K562 (cell line): ENCODE data around the gene HOXD13. TPM values are rescaled to one million over a fixed set of nuclear protein-coding genes. Genes with fewer than 3 reads are reported as not detected.

Experiments used
- ATAC-seq: fragments of 200-7000 bp; cut with Tn5 transposase; 3 replicates; pipeline ENCODE4 v1.9.1; 2020; ENCODE audit warnings: moderate library complexity
- BruUV-seq: library from RNA; stranded (reverse); fragments of 400-500 nt; replicated peaks from 2 replicates; lab custom pipeline; 2021; lab: Mats Ljungman, UMichigan
- CTCF ChIA-PET: fragments of 300-600 bp; formaldehyde crosslinking; extraction: SDS; loops from one replicate; lab custom pipeline; 2021; ENCODE audit warnings: low intra/inter-chr PET ratio; lab: Yijun Ruan, JAX
- POLR2A ChIA-PET: fragments of 300-600, 350-650 bp; sonication (Branson Sonifier 250); formaldehyde crosslinking; extraction: SDS; loops from one replicate; lab custom pipeline; 2021; ENCODE audit warnings: antibody characterized with exemption, inconsistent platforms; lab: Yijun Ruan, JAX
- DNase-seq, 4 experiments: peaks; one replicate each; pipeline versions ENCODE4 v3.0.0 to v3.0.0-alpha.2; 2011 to 2018; ENCODE audit warnings: low spot score in 3 of 4, mixed read lengths in 3 of 4; ENCODE audit errors: extremely low read depth in 1 of 4
- FAIRE-seq: peaks from 2 replicates; lab custom pipeline; 2011; peaks lifted over from hg19 to GRCh38; lab: Jason Lieb, UNC
- H2AFZ ChIP-seq: 2 replicates; pipeline ENCODE4 v1.6.0; 2011; ENCODE audit warnings: low read depth, low read length, control low read depth, inconsistent platforms
- H3K27ac ChIP-seq: fragments of 200-600 bp; 3 replicates; pipeline ENCODE4 v1.8.0; 2011; ENCODE audit warnings: low read depth, mild to moderate bottlenecking, control low read depth, inconsistent platforms, low read length, moderate library complexity, mixed read lengths; ENCODE audit errors: extremely low read depth
- H3K27me3 ChIP-seq, 2 experiments: fragments of 300-600 bp in 1 of 2; 2 replicates in 1 of 2; 3 replicates in 1 of 2; pipeline versions ENCODE4 v1.6.0 to v1.8.0; 2011; ENCODE audit warnings: inconsistent platforms in 2 of 2, low read length in 2 of 2, mild to moderate bottlenecking in 1 of 2, mixed read lengths in 1 of 2, moderate library complexity in 1 of 2; ENCODE audit not compliant: control insufficient read depth in 2 of 2, insufficient read depth in 2 of 2
- H3K36me3 ChIP-seq: fragments of 300-600 bp; 3 replicates; pipeline ENCODE4 v1.8.0; 2011; ENCODE audit warnings: mild to moderate bottlenecking, low read length, inconsistent platforms; ENCODE audit not compliant: control insufficient read depth, insufficient read depth
- H3K4me1 ChIP-seq, 2 experiments: fragments of 200-600 bp in 1 of 2; replicated peaks in 1 of 2; 2 replicates in 1 of 2; 3 replicates in 1 of 2; pipeline versions ENCODE4 v1.5.1 to v1.8.0; 2011; ENCODE audit warnings: inconsistent platforms in 2 of 2, low read length in 2 of 2, mild to moderate bottlenecking in 1 of 2, mixed read lengths in 1 of 2, moderate library complexity in 1 of 2; ENCODE audit not compliant: control insufficient read depth in 2 of 2, insufficient read depth in 2 of 2
- H3K4me2 ChIP-seq: 2 replicates; pipeline ENCODE4 v1.6.1; 2011; ENCODE audit warnings: low read length, control low read depth, inconsistent platforms, mixed read lengths; ENCODE audit not compliant: insufficient read depth
- H3K4me3 ChIP-seq: fragments of 200-600 bp; sonication (generic), shearing (Covaris generic); 2 replicates; pipeline ENCODE4 v1.5.1; 2016; ENCODE audit warnings: control low read depth, inconsistent platforms
- H3K79me2 ChIP-seq: fragments of 200-600 bp; 3 replicates; pipeline ENCODE4 v1.8.0; 2011; ENCODE audit warnings: low read length, inconsistent platforms; ENCODE audit not compliant: control insufficient read depth, insufficient read depth
- H3K9ac ChIP-seq, 2 experiments: 2 replicates each; pipeline versions ENCODE4 v1.6.0 to v1.6.1; 2011; ENCODE audit warnings: low read depth in 2 of 2, low read length in 2 of 2, control low read depth in 1 of 2, inconsistent platforms in 1 of 2, mild to moderate bottlenecking in 1 of 2, mixed read lengths in 1 of 2; ENCODE audit not compliant: insufficient read depth in 1 of 2
- H3K9me1 ChIP-seq: one replicate; pipeline ENCODE4 v1.6.0; 2011; ENCODE audit warnings: inconsistent platforms, mild to moderate bottlenecking, low read length, moderate library complexity; ENCODE audit not compliant: control insufficient read depth, insufficient read depth
- H3K9me3 ChIP-seq: replicated peaks from 2 replicates; pipeline ENCODE4 v1.5.1; 2011; ENCODE audit warnings: low read depth, low read length, inconsistent platforms; ENCODE audit not compliant: control insufficient read depth, insufficient read depth
- H4K20me1 ChIP-seq: replicated peaks from 2 replicates; pipeline ENCODE4 v1.6.1; 2011; ENCODE audit warnings: low read length, inconsistent platforms, mixed read lengths; ENCODE audit not compliant: control insufficient read depth, insufficient read depth
- ERF ChIP-seq: fragments of 450-650 bp; formaldehyde crosslinking; IDR thresholded peaks from 2 replicates; pipeline ENCODE4 v1.4.0; 2020; ENCODE audit warnings: mild to moderate bottlenecking, mixed read lengths
- EZH2 ChIP-seq: IDR thresholded peaks from 2 replicates; pipeline ENCODE4 v1.6.1; 2012; ENCODE audit warnings: low read depth, mild to moderate bottlenecking, inconsistent platforms, low read length, borderline replicate concordance
- HCFC1 ChIP-seq: IDR thresholded peaks from 2 replicates; pipeline ENCODE4 v1.6.1; 2012; ENCODE audit warnings: low read depth, low read length, improper control_type of control experiment
- KDM5B ChIP-seq: fragments of 200-600 bp; sonication (generic); IDR thresholded peaks from 2 replicates; pipeline ENCODE4 v1.6.1; 2012; ENCODE audit warnings: low read depth, mild to moderate bottlenecking, moderate library complexity, low read length, control low read depth, inconsistent platforms; ENCODE audit not compliant: insufficient replicate concordance
- PHF21A ChIP-seq: fragments of 450-650 bp; IDR thresholded peaks from 2 replicates; pipeline ENCODE4 v1.6.1; 2017; ENCODE audit warnings: low read depth, borderline replicate concordance
- ZNF696 ChIP-seq: fragments of 250-450 bp; sonication (Bioruptor Pico); conservative IDR thresholded peaks from 2 replicates; pipeline ENCODE4 v1.4.0; 2020; ENCODE audit warnings: mild to moderate bottlenecking, moderate library complexity
- WGBS: fragments of 100-300 bp; shearing (Covaris generic); methylation state at CpG from one replicate; pipeline ENCODE4 v1.1.6; 2016; ENCODE audit warnings: low coverage, mixed read lengths; ENCODE audit not compliant: insufficient coverage; ENCODE audit errors: missing lambda C conversion rate; 5-methylcytosine and 5-hydroxymethylcytosine counted together
- in situ Hi-C: fragments of 300-500 bp; cut with MboI; formaldehyde crosslinking; loops from 4 replicates; pipeline ENCODE4 v1.15.0; 2018; ENCODE audit warnings: inconsistent platforms, mixed read lengths
- intact Hi-C: fragments of 100-400 bp; cut with micrococcal nuclease; formaldehyde crosslinking; loops from 2 replicates; pipeline ENCODE4 v1.14.2; 2022
- polyA plus RNA-seq, 8 experiments: library from polyadenylated mRNA; depleted of rRNA in 4 of 8; stranded (reverse) in 5 of 8; unstranded in 3 of 8; fragments of >200 nt; fragmentation: Nextera tagmentation in 2 of 8; fragmentation: Illumina TruSeq in 1 of 8; extraction: Ambion mirVana in 2 of 8; extraction: Trizol in 1 of 8; gene quantifications; 2 replicates each; pipeline versions ENCODE4 v1.2.1 to v1.2.3, GENCODE V29; 2011 to 2014; ENCODE audit warnings: inconsistent platforms in 1 of 8, missing spikeins in 1 of 8
- total RNA-seq, 7 experiments: library from RNA; depleted of rRNA in 6 of 7; stranded (reverse); fragments of >200 nt in 6 of 7; fragmentation: Illumina TruSeq in 2 of 7; extraction: Trizol in 2 of 7; gene quantifications; 2 replicates each; pipeline versions ENCODE4 v1.2.1 to v1.2.3, GENCODE V29; 2011 to 2021; ENCODE audit warnings: low replicate concordance in 1 of 7

Gene HOXD13
- total and polyA plus RNA-seq, 9 of the 15 experiments (the other 6 are each of a cell fraction or from before 2014, with no cell fraction given) = 0.03 to 0.04 TPM; not detected in 7

- H3K4me1 ChIP-seq = peaks cover 0 to 19% of the 10 kb centered on the region in 2 experiments; a peak in 2 of 5 replicates
- H3K27ac ChIP-seq = no peak overlapping the region
- H3K27me3 ChIP-seq = peaks cover 69 to 71% of the 10 kb centered on the region in 2 experiments
- no peak overlapping the region for H3K4me2 ChIP-seq
- H3K9ac ChIP-seq = no peak overlapping the region
- WGBS = 8% methylated on average over 39 of the region's 40 CpGs
- no peaks in the 10 kb centered on the region for H3K9me3 ChIP-seq
- ATAC-seq (no peak), FAIRE-seq (no peak), DNase-seq (no peak)
- H3K4me3 ChIP-seq = no peak overlapping the region
- intact Hi-C loops = no loop called here
- ChIA-PET POLR2A (interaction anchor here (0.6 kb wide), 1 partner anchor 1470 kb away, joined by 3 read pairs; no protein-coding TSS in a partner anchor), CTCF (interaction anchor here (1.1 kb wide), 1 partner anchor 1024 kb away, joined by 3 read pairs; no protein-coding TSS in a partner anchor)
- in situ Hi-C loops = no loop called here
- H2AFZ ChIP-seq = no peak overlapping the region
- H3K36me3 ChIP-seq = no peaks in the 10 kb centered on the region
- no TSS peak for BruUV-seq
- no peaks in the 10 kb centered on the region for H3K79me2 ChIP-seq
- 0 out of 2 replicates have a peak, but pooled peaks cover 6% of the 10 kb centered on the region for H4K20me1 ChIP-seq
- TF ChIP-seq HCFC1 (no peak), EZH2 (peak; percentile 82; the same call in 1 of the 2 replicates), PHF21A (no peak), ERF (CRISPR knock-in tag) (no peak), ZNF696 (no peak), KDM5B (no peak)
- no peaks in the 10 kb centered on the region for H3K9me1 ChIP-seq
Observed at GRCh38 chr2:176123411-176124109, 31.0 kb downstream of the HOXD13 start.
